ENCODE data around the gene SLC9A9.
"Not testable (repeated sequence)": the region's sequence is repeated elsewhere in the genome, so short reads cannot be mapped to it uniquely, and the experiment has no call there.

DNA sequence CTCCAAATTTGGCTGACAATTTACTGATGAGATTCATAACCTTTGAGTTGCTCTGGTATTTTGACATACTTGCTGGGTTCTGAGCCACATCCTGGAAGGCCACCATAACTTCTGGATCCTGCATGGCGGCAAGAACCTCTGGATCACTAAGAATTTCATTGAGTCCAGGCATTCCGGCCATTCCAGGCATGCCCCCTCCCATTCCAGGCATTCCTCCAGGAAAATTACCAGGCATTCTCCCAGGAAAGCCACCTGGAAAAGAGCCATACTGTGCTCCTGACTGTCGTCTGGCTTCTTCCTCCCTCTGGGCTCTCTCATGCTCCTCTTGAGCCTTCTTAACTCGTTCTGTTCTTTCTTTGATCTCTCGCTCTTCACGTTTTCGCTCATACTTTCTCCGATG is 331.1 kb downstream of the SLC9A9 start:
- TF ChIP-seq POLR2A (IDR thresholded peaks at IDR 0.05; ENCODE audit: low read length); GATA1 (IDR thresholded peaks at IDR 0.05; ENCODE audit: low read depth, low read length): not testable (repeated sequence)
